Retinal pigment epithelial cell (primary cell): ENCODE measurements around the gene LHFPL2.

ENCODE experiments used
- DNase-seq: peaks from one replicate; pipeline ENCODE4 v3.0.0-alpha.2; 2010; ENCODE audit warnings: low read depth
- H3K4me3 ChIP-seq: 2 replicates; pipeline ENCODE4 v1.5.1; 2011; ENCODE audit warnings: mild to moderate bottlenecking, low read length, control low read depth, moderate library complexity
- TF ChIP-seq, protein P1 (sequence below): conservative IDR thresholded peaks from 2 replicates; pipeline ENCODE4 v1.5.1; 2011; ENCODE audit warnings: low read depth, low read length, control low read depth, inconsistent platforms

The LHFPL2 gene

DNA sequence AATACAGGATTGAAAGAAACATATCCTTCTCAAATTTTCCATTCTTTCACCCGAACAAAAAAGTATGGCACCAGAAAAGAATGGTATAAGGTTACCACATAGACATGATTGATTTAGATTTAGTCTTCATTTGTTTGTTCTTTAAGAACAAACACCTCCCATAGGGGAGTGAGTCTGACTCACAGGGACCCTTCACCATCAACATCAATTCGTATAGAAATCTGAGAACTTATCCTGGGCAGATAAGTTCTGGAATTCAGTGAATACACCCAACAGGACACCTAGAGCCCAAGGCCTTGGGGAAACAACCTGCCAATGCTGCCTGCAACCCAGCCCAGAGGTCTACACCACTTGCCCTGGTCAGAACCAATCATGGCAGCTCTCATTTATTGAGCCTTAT, 46.2 kb downstream of the LHFPL2 start:
- TF ChIP-seq, protein P1, sequence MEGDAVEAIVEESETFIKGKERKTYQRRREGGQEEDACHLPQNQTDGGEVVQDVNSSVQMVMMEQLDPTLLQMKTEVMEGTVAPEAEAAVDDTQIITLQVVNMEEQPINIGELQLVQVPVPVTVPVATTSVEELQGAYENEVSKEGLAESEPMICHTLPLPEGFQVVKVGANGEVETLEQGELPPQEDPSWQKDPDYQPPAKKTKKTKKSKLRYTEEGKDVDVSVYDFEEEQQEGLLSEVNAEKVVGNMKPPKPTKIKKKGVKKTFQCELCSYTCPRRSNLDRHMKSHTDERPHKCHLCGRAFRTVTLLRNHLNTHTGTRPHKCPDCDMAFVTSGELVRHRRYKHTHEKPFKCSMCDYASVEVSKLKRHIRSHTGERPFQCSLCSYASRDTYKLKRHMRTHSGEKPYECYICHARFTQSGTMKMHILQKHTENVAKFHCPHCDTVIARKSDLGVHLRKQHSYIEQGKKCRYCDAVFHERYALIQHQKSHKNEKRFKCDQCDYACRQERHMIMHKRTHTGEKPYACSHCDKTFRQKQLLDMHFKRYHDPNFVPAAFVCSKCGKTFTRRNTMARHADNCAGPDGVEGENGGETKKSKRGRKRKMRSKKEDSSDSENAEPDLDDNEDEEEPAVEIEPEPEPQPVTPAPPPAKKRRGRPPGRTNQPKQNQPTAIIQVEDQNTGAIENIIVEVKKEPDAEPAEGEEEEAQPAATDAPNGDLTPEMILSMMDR = no peak
- no peak for DNase-seq
- no peak overlapping the region for H3K4me3 ChIP-seq

- no peak overlapping the region for H3K4me3 ChIP-seq
- no peak for DNase-seq
- TF ChIP-seq, protein P1 = no peak
Measured at GRCh38 chr5:78601559-78602314, 46.8 kb downstream of the LHFPL2 start.

- no peak overlapping the region for H3K4me3 ChIP-seq
- TF ChIP-seq, protein P1 = no peak
- no peak for DNase-seq
Measured at GRCh38 chr5:78600687-78601414, 47.7 kb downstream of the LHFPL2 start.

DNA sequence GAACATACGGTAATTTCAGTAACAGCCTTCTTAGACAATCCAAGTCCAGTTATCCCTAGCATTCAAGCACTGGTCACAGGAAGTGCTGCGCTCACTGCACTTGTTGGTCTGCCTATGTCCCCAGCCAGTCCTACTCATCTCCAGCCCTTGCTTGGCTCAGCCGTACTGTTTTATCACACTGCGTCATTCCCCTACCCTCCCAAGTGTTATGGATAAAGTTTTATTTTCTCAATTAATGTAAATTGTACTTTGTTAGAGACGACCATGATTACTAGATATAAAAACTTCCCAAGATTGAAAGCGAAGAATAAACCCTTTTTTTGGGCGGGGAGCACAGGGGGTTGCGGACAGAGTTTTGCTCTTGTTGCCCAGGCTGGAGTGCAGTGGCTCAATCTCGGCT, 49.6 kb downstream of the LHFPL2 start:
- TF ChIP-seq, protein P1 = no peak
- no peak for DNase-seq
- no peak overlapping the region for H3K4me3 ChIP-seq

GRCh38 chr5:78597974-78598371, 50.6 kb downstream of the LHFPL2 start:
- no peak overlapping the region for H3K4me3 ChIP-seq
- TF ChIP-seq, protein P1 = no peak
- DNase-seq = no peak

- TF ChIP-seq, protein P1 = no peak
- no peak overlapping the region for H3K4me3 ChIP-seq
- no peak for DNase-seq
Measured at GRCh38 chr5:78597068-78597973, 51.3 kb downstream of the LHFPL2 start.
